ENCODE data around the gene STRN4.
A peak's percentile ranks its signal among the peaks of the same experiment; 100 is the strongest.
"Not testable (repeated sequence)": the region's sequence is repeated elsewhere in the genome, so short reads cannot be mapped to it uniquely, and the experiment has no call there.

Gene STRN4, protein sequence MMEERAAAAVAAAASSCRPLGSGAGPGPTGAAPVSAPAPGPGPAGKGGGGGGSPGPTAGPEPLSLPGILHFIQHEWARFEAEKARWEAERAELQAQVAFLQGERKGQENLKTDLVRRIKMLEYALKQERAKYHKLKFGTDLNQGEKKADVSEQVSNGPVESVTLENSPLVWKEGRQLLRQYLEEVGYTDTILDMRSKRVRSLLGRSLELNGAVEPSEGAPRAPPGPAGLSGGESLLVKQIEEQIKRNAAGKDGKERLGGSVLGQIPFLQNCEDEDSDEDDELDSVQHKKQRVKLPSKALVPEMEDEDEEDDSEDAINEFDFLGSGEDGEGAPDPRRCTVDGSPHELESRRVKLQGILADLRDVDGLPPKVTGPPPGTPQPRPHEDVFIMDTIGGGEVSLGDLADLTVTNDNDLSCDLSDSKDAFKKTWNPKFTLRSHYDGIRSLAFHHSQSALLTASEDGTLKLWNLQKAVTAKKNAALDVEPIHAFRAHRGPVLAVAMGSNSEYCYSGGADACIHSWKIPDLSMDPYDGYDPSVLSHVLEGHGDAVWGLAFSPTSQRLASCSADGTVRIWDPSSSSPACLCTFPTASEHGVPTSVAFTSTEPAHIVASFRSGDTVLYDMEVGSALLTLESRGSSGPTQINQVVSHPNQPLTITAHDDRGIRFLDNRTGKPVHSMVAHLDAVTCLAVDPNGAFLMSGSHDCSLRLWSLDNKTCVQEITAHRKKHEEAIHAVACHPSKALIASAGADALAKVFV

DNA sequence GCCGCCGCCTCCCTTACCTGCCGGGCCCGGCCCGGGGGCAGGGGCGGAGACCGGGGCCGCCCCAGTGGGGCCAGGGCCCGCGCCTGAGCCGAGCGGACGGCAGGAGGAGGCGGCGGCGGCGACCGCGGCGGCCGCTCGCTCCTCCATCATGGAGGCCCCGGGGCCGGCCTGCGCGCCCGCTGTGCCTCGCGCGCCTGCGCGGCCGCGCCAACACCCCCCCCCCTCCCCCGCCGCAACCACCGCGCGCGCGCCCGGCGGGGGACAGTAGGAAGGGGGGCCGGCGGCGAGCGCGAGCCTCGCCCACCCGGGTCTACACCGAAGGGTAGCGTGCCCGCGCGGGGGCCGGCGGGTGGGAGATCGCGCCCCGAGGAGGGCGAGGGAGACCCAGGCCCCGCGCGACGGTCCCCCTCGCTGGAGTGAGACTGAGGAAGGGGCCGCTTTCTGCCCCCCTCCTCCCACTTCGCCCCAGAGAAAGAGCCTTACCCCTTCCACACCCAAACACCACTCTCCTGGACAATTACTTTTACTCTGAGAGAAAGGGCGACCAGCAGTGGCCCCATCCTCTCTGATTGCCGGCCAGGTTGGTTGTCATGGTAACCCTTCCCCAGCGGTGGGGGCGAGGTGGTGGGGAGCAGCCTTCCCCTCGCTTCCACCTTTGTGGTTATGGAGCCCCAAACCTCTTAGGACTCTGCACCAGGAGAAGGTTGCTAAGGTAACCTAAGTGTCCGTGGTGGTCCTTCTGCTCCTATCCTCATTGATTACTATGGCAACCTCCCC, at the start of gene STRN4:
TSS of gene STRN4 (minus strand) at position 170 of the 777 bp plus-strand sequence. CDS start at position 150, 20 bp downstream.
- no peak for DNase-seq

DNA sequence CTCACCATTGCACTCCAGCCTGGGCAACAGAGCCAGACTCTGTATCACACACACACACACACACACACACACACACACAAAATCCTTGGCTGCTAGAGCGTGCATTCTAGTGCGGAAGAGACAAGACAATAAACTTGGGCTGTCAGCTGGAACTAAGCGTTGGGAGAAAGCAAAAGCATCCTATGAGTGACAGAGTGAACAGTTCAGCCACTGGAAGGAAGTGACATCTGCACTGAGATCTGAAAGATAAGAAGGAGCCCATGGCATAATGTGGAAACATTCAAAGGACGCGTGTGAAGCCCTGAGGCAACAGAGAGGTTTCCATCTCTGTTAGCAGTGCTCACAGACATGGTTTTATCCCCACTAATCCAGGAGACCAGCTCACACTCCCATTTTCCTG, 45.7 kb upstream of the STRN4 start:
- DNase-seq, result no peak

DNA sequence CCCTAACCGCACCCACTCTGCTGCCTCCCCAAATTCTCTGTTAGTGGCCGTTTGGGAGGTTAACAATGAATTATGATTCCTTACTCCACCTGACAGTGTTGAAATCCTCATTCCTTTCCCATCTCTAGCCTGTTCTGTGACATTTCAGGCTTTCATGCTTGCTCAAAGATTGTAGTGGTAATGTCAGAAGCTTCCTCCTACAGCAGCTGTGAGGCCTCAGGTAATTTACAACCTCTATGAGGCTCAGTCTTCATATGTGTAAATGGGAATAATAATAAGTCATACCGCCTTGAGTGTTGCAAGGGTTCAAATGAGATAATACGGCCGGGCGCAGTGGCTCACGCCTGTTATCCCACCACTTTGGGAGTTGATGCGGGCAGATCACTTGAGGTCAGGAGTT, 43.1 kb upstream of the STRN4 start:
- no peak for DNase-seq

DNA sequence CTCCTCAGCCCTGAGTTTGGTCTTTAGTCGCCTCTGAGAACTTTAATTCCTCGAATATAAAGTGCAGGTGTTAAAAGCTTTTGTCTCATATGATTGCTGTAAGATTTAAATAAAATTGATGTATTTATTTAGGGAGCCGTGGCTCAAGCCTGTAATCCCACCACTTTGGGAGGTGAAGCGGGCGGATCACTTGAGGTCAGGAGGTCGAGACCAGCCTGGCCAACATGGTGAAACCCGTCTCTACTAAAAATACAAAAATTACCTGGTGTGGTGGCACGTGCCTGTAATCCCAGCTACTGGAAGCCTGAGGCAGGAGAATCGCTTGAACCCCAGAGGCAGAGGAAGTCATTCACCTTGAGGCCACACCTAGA, 42.7 kb upstream of the STRN4 start:
- no peak for DNase-seq

DNA sequence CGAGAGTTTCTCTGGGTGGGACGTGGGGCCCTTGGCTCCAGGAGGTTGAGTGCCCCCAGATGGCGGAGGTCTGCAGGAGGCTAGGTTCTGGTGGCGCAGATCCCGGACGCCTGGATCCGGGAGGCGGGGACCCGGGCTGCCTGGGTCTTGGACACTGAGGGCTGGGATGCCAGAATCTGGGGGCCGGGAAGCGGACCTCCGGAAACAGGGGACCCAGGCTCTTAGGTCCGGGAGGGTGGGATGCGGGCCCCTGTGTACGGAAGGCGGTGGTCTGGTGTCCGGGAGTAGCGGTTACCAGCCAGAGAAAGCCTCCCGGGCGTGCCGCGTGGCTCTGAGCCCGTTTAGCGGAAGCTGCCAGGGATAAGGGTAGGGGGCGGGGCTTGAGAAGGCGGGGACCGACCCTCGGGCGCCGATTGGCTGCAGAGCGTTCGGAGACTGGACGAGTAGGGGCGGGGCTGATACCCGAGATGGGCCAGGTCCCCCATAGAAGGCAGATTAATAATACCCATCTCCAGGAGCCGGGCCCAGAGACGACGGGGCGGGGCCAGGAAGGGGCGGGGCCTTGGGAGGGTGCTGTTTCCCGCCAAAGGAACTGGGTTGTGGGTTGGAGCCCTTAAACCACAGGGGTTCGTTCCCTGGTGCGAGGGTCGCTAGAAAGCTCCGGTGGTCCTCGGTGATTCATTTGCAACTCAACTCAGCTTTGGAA, 42.2 kb upstream of the STRN4 start, which contains the start of gene SLC1A5:
TSS of gene SLC1A5 (minus strand) at position 333 of the 706 bp plus-strand sequence. CDS start 629 bp downstream, outside the sequence.
- peak; percentile 92 for DNase-seq

DNA sequence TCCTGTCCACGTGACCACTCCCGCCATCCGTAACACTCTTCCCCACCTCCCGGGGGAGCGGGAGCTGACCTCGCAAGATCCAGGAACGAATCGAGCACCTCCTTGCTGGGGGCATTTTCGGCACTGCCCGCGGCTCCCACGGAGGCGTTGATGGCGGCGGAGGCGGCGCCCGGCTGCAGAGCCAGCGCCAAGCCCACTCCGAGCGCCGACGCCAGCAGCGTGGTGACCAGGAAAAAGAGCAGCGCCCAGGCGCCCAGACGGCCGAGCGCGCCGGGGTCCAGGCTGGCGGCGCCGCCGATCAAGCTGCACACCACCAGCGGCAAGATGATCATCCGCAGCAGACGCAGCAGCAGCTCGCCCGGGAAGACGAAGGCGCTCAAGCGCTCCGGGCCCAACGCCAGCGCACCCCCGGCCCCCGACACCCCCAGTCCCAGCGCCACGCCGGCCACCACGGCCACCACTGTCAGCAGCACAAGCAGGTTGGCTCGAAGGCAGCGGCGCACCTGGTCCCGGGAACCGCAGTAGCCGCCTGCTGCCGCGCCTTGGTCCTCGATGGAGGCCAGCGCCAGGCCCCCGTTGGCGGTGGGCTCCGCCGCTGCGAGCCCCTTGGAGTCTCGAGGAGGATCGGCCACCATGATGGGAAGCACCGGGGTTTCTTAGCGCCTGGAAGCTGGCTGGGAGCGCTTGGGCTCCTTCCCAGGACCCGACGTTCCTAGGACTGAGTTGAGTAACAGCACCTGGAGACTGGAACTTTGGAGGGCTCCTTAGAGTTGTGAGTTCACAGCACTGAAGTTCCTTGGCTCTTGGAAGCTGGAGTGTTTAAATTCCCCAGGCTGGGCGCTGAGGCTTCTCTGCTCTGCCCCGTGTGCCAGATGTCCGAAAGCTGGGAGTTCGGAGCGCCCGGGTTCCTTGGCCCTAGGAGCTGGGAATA, 41.3 kb upstream of the STRN4 start:
- no peak for DNase-seq

DNA sequence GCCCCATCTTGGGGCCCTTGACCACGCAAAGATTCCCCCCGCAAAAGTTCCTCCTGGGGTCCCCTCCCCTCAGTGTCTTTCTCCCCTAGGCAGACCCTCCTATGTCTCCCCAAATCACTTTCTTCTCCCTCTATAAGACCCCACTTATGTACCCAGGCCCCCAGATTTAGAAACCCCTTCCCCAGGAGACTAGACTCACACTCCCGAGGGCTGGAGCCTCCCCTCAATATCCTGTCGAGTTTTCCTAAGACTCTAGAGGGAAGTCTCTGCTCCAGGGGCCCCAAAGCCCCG, 40.7 kb upstream of the STRN4 start:
- no peak for DNase-seq

DNA sequence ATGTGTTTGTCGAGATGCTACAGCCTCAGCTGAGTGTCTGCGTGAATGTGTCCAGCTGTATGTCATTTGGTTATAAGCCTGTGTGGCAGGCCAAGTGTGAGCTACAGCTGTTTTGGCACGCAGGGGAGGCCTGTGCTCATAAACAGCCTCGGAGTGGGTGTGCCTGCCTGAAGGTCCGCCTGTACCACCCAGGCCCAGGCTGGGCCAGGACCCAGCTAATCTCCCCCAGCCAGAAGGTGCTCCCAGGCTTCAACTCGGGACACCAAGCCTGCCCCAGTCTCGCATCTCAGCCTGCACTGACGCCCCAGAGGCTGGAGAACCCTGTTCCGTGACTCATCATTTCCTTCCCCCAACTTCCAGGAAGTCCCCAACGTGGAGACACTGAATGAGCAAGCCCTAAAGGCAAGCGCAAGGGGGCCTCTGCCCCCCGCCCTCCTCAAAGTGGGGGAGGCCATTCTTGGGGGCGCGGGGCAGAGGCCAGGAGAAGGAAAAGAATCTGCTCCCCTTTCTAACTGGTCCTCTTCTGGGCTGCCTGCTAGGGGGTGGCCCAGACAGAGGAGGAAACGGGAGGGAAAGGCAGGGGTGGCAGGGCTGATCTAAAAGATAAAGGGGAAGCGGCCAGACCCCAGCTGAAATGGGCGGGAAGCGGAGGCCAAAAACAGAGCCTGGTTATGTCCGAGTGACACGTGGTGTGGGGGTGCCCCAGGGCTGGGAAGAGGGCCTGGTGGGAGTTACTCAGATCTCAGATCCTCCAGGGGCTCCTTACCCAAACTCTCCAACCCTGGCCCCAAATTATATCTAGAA, 40.2 kb upstream of the STRN4 start:
- peak; percentile 78 for DNase-seq

DNA sequence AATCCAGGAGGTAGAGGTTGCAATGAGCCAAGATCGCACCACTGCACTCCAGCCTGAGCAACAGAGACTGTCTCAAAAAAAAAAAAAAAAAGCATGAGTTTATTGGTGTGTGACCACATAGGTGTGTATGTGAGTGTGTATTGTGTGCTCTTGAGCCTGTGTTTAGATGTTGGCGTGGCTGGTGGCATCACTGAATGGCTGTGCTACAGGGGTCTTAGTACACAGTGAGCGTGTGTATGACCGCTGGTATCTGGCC, 39.7 kb upstream of the STRN4 start:
- peak; percentile 78 for DNase-seq

DNA sequence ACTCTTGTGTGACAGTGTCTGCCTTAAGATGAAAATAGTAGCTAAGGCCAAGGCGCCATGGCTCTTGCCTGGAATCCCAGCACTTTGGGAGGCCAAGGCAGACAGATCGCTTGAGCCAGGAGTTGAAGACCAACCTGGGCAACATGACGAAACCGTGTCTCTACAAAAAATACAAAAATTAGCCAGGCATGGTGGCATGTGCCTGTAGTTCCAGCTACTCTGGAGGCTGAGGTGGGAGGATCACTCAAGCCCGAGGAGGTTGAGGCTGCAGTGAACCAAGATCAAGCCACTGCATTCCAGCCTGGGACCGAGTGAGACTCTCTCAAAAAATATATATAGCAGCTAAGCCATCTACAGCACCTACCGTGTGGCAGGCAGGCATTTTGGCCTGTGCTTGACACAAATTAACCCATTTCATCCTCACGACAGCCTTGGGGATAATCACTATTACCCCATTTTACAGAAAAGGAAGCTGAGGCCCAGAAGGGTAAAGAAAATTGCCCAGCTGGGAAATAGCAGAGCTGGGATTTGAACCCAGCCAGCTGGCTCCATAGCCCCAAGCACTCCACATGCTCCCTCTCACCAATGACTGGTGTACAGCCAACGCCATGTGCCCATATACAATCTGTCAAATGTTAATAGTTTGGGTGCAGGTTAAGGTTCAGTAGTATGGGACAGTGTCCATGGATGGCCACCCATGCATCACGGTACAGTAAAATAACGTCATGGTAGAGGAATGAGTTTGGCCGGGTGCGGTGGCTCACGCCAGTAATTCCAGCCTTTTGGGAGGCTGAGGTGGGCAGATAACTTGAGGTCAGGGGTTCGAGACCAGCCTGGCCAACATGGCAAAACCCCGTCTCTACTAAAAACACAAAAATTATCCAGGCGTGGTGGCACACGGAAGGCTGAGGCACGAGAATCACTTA, 39.1 kb upstream of the STRN4 start:
- DNase-seq, result no peak

DNA sequence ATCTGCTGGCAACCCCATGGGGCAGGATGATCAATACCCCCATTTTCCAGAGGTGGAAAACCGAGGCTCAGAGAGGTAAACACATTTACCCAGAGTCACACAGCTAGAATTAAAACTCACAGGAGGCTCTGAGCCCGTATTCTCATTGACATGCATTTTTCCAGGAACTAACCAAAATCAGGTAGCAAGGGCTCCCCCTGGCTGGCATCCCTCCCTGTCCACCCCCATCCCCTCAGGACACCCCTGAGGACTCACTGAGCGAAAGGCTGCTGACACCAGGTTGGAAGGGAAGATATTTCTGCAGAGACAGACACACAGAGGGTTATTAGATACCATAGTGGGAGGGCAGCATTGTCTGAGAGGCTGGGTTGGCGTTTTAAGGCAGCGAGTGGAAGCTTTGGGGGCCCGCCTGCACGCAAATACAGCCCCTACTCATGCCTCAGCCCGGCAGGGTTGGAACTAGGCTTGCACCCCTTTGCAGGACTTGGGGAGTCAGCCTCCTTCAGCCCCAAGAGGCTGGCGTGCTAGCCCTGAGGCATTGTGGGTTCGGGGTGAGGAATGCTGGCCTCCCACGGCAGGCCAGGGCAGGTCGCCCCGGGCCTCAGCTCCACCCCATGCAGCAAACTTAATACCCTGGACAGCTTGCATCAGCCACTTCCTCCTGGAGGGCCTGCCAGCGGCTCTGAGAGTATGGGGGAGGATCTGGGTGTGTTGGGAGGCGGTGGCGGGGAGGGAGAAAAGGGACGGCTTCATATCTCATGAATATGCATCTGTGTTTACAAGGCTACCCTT, 38.2 kb upstream of the STRN4 start:
- DNase-seq, result peak; percentile 57

DNA sequence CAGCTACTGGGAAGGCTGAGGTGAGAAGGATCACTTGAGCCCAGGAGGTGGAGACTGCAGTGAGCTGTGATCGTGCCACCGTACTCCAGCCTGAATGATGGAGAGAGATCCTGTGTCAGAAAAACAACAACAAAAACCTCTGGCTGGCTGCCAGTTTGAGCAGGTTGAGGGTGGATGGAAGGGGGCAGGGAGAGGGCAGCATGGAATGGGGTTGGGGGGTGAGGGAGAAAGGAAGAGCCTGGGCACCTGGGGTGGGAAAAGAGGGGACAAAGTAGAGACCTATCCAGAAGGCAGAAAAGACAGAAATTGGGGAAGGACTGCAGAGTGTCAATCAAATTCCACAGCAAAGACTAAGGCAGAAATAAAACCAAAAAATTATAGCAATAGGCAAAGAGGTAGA, 37.4 kb upstream of the STRN4 start:
- peak; percentile 60 for DNase-seq

DNA sequence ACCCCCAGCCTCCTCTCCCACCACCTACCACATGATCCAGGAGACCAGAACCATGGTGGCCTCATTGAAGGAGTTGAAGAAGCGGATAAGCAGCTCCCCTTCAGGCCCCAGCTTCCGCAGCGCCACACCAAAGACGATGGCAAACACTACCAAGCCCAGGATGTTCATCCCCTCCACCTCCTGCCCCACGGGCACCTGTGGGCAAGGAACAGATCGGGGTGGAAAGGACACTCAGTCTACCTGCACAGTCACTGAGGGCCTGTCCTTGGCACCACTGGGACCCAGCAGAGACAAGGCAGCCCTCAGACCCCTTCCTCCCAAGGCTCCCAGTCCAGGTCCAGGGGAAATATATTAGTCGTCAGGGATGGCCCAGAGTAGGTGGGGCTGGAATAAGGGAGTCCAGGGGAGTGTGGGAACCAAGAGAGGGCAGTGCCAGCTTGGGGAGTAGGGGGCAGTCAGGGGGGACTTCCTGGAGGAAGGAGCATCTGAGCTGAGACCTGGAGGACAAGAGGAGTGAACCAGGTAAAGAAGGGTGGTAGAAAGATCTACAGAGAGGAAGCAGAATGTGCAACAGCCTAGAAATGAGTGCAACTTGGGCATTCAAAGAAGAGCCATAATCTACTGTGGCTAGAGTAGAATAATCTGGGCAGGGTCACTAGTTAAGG, 36.2 kb upstream of the STRN4 start:
- no peak for DNase-seq

DNA sequence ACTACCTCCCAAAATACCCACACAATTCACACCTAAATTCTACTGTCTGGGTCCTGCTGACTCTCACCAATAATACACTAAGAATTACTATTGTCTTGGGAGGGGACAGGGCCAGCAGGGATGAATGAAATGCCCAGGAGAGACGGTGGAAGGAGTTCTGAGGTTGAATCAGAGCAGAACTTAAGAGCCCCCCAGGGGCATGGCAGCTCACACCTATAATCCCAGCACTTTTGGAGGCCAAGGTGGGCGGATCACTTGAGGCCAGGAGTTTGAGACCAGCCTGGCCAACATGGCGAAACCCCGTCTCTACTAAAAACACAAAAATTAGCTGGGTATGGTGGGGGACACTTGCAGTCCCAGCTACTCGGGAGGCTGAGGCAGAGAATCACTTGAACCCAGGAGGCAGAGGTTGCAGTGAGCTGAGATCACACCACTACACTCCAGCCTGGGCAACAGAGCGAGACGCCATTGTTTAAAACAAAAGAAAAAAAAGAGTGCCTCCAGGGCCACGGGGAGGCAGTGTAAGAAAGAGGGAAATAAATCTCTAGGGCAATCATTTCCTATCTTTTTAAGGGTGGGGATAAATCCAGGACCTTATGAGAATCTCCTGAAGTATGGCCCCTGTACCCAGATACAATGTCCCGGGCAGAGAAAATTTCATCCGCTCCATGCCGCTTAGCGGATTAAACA, 31.9 kb upstream of the STRN4 start:
- DNase-seq, result not testable (repeated sequence)

DNA sequence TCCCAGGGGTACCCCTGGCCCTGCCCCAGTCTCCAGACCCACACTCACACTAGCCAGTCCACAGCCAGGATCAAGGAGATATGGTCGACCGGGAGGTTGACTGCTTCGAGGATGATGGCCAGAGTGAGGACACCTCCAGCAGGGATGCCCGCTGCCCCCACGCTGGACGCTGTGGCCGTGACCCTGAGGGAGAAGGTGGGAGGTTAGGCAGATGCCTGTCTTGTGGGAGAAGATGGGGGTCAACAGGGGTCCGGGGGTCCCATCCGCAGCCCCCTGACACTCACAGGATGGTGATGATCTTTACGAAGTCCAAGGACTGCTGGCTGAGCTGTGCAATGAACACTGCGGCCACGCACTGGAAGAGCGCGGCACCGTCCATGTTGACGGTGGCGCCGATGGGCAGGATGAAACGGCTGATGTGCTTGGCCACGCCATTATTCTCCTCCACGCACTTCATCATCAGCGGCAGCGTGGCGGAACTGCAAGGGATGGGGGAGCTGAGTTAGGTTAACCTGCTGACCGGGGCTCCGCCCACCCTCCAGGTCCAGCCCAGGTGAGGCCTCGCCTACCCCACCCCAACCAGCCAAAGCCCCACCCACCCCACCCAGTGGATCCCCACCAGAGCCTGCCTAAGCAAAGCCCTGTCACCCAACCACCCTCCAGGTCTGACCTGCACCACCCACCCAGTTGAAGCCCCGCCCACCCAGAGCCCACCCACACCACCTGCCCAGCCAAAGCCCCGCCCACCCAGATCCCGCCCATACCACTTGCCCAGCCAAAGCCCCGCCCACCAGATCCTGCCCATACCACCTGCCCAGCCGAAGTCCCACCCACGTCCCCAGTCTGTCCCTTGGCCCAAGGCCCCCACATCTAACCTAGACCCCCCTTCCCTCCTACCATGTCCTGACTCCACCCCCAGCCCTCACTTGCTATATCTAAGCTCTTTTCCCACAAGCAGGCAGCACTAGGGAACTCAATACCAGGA, 31.0 kb upstream of the STRN4 start:
- DNase-seq, result no peak

DNA sequence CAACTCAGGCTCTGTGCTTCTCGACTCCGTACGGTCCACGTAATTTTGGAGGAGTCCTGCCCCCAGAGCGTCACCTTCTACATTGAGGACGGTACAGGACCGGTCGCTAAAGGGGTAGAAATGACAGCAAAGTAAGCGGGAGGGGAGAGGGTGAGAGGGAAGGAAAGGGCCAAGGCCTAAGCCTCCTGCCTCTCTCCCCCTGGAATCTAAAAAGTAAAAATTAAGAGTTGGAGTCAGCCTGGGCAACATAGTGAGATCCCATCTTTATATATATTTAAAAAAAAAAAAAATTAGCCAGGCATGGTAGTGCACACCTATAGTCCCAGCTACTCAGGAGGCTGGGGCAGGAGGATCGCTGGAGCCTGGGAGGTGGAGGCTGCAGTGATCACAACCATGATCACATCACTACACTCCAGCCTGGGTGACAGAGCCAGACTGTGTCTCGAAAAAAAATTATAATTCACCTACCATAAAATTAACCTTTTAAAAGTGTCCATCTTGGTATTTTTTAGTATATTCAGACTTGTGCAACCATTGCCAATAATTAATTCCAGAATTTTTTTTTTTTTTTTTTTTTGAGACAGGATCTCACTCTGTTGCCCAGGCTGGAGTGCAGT, 29.5 kb upstream of the STRN4 start:
- DNase-seq, result no peak

All from NCI-H2029 treated with DMSO at 0.1 percent for 48 hours (cell line).